GM21576 (cell line): ENCODE data around the gene PCNX4.
A peak's percentile ranks its signal among the peaks of the same experiment; 100 is the strongest.

Experiments used
- ATAC-seq: cut with Tn5 transposase; IDR thresholded peaks from one replicate; pipeline ENCODE4 v1.9.1; 2021; ENCODE audit warnings: mild to moderate bottlenecking, moderate library complexity; ENCODE audit not compliant: unreplicated experiment

Gene PCNX4

GRCh38 chr14:60204843-60205774 is 113.4 kb downstream of the PCNX4 start:
- peak; percentile 56 for ATAC-seq

GRCh38 chr14:60206249-60206670 is 114.5 kb downstream of the PCNX4 start:
- ATAC-seq, result no peak

GRCh38 chr14:60206837-60207533 is 115.3 kb downstream of the PCNX4 start:
- ATAC-seq, result no peak

- ATAC-seq, result no peak
These were observed 119.0 kb downstream of the PCNX4 start for GRCh38 chr14:60210703-60211102.

- ATAC-seq, result no peak
These were observed 119.4 kb downstream of the PCNX4 start for GRCh38 chr14:60211153-60211552.

- ATAC-seq, result peak; percentile 92
These were observed 121.0 kb downstream of the PCNX4 start for GRCh38 chr14:60212503-60213371.

GRCh38 chr14:60214003-60214402 is 122.3 kb downstream of the PCNX4 start:
- no peak for ATAC-seq

GRCh38 chr14:60214415-60215126 is 122.8 kb downstream of the PCNX4 start:
- no peak for ATAC-seq

- no peak for ATAC-seq
These were observed 123.4 kb downstream of the PCNX4 start for GRCh38 chr14:60215127-60215444.

GRCh38 chr14:60215520-60216420 is 124.0 kb downstream of the PCNX4 start:
- no peak for ATAC-seq

GRCh38 chr14:60217713-60218112 is 126.0 kb downstream of the PCNX4 start:
- ATAC-seq, result no peak
